SKM-1 (cell line): ENCODE results near the gene VGLL4.

Experiments used
- DNase-seq: peaks from one replicate; lab custom pipeline; 2025; ENCODE audit not compliant: unreplicated experiment; lab: John Stamatoyannopoulos, UW

Gene VGLL4

DNA sequence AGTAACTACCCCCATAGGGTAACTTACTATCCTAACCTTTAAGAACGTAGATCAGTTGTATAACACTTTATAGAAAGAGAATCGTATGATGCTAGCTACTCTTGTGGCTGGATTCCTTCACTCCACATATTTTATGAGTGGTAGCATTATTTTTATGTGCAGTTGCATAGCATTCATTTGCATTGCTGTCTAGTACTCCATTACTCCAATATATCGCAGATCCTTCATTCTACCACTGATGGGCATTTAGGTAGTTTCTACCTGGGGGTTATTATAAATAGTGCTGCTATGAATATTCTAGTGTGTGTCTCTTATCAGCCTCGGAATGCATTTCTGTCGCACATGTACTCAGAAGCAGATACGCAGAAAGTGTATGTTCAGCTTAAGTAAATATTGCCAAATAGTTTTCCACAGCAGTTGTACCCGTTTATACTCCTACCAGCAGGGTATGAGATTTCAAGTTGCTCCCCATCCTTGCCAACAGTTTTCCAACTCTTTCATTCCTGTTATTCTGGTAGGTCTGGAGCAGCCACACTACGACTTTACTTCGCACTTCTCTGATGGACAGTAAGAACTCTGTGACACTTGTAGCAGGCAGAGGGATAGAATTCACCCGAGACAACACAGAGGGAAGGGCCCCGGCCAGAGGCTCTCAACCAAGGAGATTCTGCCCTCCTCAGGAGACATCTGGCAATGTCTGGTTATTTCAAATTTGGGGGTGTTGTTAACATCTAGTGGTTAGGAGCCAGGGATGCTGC lies 9.8 kb upstream of the VGLL4 start:
- DNase-seq: no peak

DNA sequence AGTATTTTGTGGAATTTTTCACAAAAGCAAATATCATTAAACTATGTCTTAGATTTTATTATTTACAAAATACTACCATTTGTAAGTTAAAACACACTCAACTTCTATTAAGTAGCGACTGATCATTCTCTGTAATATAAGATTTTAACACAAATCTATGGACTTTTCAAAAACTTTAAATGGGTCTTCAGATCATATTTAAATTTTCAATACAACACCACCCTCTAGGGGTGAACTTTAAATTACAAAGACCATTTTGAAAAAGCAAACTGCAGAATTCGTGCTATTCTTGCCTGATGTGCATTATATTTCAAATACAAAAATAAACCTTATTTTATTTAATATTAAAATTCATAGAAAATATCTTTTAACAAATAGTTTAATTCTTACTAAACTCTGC lies 8.2 kb upstream of the VGLL4 start:
- DNase-seq: peak; percentile 7

DNA sequence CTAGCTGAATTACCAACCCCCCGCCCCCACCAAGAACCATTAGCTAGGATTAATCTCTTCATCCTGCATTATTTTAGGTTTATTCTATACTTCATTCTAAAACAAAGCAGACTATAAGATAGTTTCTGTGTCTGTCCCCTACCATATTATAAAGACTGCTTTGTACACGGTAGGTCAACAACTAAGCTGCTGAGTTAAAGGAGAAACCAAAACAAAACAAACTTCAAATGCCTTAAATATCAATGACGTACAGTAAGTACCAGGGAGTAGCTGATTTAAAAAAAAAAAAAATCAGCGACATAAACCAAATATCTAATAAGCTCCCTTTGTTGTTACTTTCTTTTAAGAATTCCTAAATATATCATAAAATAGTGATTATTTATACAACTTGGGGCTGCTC lies 7.8 kb upstream of the VGLL4 start:
- no peak for DNase-seq

DNA sequence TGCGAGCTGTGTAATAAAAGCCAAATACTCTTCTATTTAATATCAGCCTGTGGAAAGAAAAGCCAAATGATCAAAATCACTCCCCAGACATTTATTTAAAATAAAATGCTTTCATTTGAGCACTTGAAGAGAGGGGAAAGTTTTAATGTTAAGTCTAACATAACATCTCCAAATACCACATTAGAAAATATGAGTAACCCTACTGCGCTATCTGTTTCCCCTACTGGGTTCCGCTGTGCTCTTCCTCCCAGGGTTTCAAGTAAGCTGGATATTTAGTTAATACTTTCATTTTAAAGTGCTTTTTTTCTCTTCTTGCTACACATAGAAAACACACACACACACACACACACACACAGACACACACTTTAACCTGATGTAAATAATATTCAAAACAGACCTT lies 6.7 kb upstream of the VGLL4 start:
- DNase-seq: no peak

DNA sequence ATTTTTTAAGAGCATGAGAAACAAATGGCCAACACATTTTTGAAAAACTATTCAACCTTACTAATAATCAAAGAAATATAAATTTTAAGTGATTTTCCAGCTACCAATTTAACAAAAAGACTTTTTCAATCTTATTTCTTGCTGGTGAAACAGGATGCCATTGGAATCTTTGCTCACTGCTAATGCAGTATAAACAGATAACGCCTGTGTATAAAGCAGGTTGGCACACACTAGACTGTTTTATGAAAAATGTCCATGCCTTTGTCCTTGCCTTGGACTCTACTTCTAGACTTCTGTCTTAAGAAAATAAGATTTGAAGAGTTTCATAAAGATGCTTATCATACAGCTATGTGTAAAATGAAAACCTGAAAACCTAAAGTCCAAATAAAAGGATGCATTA lies 5.0 kb upstream of the VGLL4 start:
- no peak for DNase-seq

DNA sequence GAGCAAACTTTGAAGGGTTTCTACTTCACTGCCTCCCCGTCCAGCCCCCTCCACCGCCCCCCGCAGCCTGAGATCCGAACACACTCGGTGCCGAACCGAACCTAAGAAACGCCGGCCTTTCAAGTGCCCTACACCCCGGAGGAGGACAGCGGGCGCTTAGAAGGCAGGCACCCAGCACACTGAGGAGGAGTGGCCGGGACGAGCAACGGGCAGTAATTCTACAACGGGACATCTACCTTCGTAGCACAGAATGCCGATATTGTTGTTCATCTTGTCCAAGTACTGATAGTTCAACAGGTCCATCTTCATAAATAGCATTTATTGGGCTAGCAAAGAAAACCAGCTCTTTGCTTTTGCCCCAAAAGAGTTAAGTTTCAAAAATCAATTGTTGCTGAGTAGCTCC lies 513 bp downstream of the VGLL4 start:
- no peak for DNase-seq

DNA sequence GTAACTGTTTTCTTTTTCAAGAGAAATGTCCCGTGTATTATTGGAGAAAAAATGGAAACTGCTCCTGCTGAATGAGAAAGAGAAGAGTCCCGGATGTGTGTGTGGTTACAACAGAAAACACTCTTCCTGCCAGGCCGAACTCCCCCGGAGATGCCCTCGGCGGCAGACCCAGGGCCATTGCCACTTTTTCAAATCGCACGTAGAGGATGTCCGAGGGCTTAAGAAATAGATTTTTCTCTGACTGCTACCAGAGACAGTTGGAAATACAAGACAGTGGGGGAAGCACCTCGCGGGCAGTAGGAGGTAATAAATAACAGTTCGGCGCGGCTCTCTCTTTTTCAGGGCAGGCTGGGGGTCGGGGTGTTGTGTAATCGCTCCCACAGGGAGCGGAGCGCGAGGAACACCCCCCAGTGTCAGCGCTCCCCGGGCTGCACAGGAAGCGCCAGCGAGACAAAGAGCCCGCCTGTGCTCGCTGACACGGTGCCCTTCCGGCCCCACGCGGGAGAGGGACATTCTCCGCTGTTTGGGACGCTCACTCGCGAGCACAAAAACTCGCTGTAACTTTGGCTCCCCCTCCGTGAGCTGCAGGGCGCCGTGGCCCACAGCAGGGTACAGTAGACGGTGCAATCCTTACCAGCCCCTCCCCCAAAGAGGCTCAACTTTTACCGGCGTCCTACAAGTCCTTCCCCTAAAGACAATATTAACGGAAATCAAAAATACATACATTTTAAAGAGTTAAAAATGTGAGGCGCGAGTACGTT lies 1.1 kb downstream of the VGLL4 start:
- DNase-seq: peak; percentile 75

DNA sequence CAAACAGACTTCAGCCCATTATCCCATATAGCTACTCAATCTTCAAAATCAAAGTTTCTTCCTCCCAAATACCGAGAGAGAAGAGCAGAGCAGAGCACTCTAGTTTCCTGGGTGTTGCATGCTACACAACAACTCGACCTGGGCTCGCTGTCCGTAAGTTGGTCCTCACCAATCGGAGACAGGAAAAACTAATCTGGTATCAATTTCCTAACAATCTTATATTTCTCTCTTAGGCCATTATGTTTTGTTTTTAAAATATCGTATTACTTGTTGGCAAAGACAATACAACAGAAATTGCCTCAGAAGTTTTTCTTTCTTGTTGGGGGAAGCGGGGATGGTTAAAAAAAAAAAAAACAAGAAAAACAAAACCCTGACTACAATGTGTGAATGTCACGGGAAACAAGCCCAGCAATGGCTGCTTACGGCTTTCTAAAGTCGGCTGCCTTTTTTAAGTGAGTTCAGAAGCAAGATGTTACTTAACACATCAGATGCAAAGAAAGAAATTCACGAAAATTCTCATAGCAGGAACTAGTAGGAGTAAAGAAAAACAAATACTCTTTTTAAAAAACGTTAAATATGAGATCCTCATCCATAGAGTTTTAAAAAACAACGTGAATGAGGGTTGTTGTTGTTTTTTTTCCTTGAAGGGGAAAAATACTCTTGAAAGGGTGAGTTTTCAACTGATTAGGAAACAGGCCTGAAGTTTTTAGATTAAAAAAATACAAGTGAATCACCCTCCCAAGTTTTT lies 1.9 kb downstream of the VGLL4 start:
- DNase-seq: no peak

DNA sequence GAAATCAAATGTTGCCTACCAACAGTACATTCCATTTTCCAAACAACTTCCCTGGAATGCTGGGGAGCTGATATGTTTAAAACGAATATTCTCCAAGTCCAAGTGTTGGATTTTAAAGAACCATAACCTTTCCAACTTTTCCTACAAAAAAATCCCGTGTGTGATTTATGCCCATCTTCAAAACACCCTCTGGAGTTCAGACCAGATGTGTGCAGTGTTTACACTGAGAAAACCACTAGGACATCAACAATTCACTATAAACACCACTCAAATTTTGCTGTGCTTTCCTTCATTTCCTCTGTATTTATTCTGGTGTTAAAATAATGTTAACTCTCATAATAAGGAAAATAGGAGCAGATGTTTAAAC lies 2.4 kb downstream of the VGLL4 start:
- DNase-seq: no peak

DNA sequence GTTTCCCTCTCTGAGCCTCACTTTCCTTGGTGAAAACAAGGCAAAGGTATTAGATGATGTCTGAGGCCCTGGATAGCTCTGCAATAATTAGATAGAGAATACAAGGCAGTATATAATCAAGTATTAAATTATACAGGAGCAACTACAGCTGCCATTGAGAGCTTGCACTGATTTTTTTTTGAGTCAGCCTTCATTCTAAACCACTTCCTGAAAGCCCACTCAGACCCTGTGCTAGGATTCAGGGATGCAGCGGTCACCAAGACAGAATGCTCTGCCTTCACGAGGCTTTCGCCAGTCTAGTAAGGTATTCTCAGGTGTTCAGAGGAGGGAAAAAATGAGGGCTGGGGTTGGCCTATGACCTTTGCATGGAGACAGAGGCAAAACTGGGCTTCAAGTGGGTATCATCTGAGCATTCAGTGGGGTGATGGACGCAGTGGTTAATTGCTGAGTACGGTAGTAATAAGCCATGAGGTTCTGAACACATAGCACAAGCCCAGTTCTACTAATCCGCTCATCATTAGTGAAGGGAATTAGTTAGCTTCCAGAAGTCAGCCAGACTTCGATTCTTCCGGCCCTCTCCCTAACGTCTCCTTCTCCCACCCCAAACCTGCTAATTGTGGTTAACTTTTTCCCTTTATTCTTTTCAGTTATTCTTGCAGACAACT lies 3.6 kb downstream of the VGLL4 start:
- DNase-seq: no peak

DNA sequence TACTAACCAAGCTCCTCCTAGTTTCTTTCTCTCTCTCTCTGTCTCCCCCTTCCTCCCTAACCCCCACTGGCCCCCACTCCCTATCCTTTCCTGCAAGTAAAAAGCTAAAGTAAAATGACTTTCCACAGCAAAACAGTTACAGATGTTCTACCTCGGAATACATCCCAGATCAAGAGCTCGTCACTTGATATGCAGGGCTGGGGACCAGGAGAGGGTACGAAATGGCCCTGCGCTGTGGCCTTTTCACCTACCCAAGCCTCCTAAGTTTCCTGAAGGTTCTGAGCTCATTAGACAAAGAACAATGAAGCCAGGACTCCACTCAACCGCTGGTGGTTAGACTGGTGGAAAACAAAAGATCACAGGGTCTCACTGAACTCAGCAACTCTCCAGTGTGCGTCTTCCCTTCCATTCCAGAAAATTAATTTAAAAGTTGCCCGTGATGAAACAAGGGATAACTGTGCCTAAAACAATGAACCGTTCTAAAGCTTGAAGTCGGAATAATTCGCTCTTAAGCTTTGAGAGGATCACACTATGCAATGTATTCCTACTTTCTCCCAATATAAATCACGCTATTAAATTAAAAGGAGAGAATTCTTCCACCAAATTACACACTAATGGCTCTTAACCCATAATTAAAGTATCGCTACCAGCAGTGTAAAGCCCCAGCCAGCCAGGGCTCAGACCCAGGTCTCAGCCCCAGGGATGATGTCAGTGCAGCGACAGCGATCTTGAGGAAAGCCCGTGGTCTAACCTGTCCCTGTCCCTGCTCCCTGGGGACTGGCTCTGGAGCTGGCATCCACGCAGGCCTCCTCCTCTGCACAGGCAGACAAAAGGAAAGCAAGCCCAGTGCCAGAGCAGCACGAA lies 5.0 kb downstream of the VGLL4 start:
- DNase-seq: no peak

DNA sequence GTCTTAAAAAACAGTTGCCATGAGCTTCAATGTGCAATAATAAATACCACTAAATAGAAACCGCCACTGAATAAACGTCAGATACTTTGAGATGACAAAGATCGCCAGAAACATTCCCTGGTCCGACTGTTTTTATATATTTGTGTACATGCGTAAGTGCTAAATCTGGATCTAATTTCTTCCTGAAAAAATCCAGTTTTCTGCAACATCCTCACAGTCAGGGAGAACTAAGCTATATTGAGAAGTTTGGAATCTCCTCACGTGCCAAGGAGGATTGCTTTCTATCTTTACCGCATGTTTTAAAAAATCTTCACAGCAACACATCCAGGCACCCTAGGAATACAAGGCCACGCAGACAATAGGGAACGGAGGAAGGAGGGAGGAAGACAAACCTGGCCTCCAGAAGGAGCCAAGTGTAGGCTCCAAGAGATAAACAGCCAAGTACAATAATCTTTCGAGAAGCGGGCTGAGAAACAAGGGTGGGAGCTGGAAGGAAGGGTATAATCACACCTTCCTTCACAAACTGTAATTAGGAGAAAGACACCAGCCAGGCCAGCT lies 5.7 kb downstream of the VGLL4 start:
- no peak for DNase-seq

DNA sequence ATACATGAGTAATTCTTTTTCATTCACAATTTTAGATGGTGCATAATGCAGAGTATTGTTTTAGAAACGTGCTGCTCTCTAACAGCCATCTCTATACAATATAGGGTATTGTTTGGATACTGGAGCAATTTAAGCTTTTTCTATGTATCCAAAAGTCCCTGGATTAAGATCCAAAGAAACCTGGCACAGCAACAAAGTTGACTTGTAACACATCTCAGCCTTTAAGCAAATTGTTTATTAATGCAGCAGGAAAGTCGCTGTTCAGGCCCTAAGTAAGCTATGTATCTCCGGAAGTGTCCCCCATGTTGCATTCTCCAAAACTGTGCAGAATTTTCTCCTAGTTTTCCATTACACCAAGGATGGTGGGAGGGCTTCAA lies 7.3 kb downstream of the VGLL4 start:
- DNase-seq: no peak

DNA sequence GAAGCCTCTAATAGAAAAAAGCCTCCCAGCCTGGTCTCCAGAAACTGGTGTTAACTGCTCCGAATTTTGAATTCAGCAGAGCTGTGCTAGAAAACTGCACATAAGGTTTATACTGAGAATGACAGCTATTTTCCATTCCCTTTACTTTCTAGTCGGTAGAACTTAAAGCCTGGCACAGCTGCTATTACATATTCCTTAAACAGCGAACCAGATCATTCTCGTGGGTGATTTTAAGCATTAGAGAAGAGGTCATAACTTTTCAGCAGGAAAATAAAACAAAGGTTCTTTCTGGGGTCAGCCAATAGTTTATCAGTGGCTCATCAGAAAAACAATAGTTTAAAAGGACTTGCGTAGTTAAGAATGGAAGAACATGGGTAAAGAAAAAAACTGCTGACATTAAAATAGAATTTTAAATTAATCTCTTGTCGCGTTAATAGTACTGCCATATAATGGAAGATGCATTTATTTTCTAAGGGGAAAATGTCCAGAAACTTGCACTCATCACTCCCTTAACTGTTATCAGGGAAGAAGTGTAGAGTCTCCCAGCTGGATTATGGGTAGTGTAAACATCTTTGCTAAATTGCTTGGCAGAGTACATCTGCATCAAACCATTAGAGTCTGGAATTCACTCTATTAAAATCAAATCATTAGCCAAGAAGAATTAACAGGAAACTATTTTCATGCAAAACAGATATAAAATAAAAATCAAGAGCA lies 7.9 kb downstream of the VGLL4 start:
- no peak for DNase-seq

DNA sequence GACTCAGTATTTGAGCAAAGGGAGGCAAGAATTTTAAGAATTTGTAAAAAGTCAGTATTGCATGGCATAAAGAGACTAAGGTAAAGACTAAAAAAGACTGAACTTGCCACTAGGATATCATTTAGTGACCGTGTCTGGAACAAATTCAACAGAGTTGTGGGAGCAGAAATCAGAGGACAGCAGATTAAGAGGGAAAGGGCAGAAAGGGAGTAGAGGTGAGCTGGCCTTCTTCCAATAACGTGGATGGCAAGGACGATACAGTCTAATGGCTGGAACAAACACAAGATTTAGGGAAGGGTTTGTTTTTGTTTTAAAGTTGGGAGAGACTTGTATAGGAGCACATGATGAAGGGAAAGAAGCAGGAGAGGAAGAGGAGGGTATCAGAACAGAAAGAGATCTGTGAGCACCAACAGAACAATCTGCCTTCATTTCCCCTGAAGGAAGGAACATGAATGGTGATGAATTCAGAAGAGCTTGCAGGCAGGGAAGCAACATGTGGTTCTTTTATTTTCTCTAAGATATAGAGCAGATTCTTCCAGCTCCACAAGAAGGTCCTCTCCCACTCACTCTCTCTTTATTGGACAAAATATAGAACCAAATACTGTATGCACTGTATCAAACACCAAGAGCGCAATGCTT lies 8.6 kb downstream of the VGLL4 start:
- no peak for DNase-seq

DNA sequence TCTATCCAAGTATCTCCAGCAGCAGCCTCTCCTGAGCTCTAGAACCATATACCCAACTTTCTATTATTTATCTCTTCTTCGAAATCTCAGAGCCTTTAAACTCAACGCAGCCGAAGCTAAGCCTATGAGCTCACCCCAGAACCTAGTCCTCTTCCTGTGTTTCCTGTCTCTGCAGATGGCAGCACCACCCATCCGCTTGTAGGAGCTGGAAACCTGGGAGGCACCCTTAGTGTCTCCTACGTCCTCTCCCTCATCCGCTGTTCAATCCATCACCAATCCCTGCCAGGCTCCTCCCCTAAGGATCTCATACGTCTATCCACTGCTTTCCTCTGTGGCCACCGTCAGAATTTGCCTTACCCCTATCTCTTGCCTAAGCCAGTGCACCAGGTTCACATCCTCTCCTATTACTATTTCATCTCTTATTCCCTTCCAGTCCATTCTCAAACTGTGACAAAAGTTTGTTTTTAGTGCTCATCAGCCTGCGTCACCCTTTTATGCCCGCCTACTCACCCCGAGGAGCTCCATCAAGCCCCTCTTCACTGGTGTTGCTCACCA lies 9.6 kb downstream of the VGLL4 start:
- no peak for DNase-seq

DNA sequence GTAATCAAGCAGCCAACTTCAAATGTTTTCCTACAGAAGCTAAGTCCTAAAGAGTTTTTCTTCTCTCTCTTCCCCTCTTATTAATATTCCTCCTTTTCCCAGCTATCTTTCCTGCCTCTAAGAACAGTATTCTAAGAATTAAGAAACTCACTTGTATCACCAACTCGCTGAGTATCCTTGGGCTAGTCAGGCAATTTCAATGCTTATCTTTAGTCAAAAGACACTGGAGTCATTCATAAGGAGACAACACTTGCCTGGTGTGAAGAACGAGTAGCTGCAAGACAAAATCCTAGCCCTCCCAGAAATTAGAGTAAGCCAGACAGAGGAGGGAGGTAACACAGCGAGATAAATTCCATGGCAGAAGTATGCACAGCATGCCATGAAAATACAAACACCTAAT lies 10.7 kb downstream of the VGLL4 start:
- no peak for DNase-seq

DNA sequence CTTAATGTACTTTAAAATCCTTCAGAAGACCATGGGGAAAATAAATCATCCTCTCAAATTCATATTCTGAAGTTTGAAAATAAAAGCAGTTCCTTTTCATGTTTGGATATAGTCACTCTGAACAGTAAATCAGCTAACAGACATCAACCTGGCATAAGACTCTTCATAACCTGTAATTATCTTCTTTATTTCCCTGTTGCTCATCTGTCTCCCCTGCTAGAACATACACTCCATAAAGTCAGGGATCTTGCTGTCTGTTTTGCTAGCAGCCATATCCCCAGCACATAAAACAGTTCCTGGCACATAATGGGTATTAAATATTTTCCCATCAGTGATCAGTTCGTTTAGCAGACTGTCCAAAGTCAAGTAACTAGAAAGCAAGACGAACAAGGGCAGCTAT lies 11.2 kb downstream of the VGLL4 start:
- no peak for DNase-seq

DNA sequence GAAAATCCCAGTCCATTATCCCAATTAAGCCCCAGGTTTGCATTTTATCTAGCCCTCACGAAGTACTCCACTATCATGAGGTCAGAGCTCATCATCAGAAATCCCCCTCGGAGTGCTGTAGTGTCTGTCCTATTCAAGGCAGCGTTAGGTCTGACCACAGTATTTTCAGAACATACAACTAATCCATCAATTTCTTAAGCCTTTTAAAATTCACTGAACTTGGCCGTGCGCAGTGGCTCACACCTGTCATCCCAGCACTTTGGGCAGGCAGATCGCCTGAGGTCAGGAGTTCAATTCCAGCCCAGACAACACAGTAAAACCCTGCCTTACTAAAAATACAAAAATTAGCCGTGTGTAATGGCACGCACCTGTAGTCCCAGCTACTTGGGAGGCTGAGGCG lies 11.9 kb downstream of the VGLL4 start:
- no peak for DNase-seq
